SK-N-MC (cell line): Measurements from ENCODE around the gene LLCFC1.
"Not testable (repeated sequence)": the region's sequence is repeated elsewhere in the genome, so short reads cannot be mapped to it uniquely, and the experiment has no call there.

Experiments
- DNase-seq: peaks from one replicate; pipeline ENCODE4 v3.0.0-alpha.2; 2011; ENCODE audit warnings: low read depth, low spot score
- H3K27ac ChIP-seq: fragments of 200-600 bp; sonication (generic); 2 replicates; pipeline ENCODE4 v1.5.1; 2016; ENCODE audit warnings: mixed run types
- H3K36me3 ChIP-seq: fragments of 200-600 bp; sonication (generic); 2 replicates; pipeline ENCODE4 v1.6.1; 2017; ENCODE audit warnings: antibody characterized with exemption, low read length, mixed read lengths; ENCODE audit not compliant: insufficient read depth
- H3K4me3 ChIP-seq: fragments of 200-600 bp; sonication (generic); 2 replicates; pipeline ENCODE4 v1.5.1; 2016
- H3K9ac ChIP-seq: fragments of 200-600 bp; sonication (generic); 2 replicates; pipeline ENCODE4 v1.8.0; 2017; ENCODE audit warnings: mixed run types, mixed read lengths; ENCODE audit not compliant: insufficient read length
- H3K9me3 ChIP-seq: fragments of 200-600 bp; sonication (generic); 2 replicates; pipeline ENCODE4 v1.6.1; 2017; ENCODE audit warnings: low read depth, mild to moderate bottlenecking, antibody characterized with exemption, low read length, moderate library complexity, mixed read lengths
- EZH2 ChIP-seq: fragments of 200-600 bp; sonication (generic); IDR thresholded peaks from one replicate; pipeline ENCODE4 v1.6.1; 2017; ENCODE audit warnings: antibody characterized with exemption
- FOXP2 ChIP-seq: optimal IDR thresholded peaks from 2 replicates; pipeline ENCODE3; 2011; ENCODE audit warnings: mild to moderate bottlenecking, moderate library complexity; ENCODE audit not compliant: insufficient read depth; ENCODE audit errors: extremely low read length, control extremely low read depth
- POLR2AphosphoS5 ChIP-seq: IDR thresholded peaks from 2 replicates; pipeline ENCODE4 v1.6.1; 2012; ENCODE audit warnings: mild to moderate bottlenecking, low read depth, low read length, borderline replicate concordance

Gene LLCFC1

GRCh38 chr7:142969183-142969582 lies 29.9 kb downstream of the LLCFC1 start:
- no peak for DNase-seq
- Histone ChIP-seq H3K9ac (no peak overlapping the region), H3K4me3 (no peak overlapping the region), H3K27ac (no peak overlapping the region), H3K9me3 (no peaks in the 10 kb centered on the region), H3K36me3 (no peaks in the 10 kb centered on the region)
- TF ChIP-seq POLR2AphosphoS5 (no peak), FOXP2 (no peak), EZH2 (no peak)

- DNase-seq, result no peak
- TF ChIP-seq POLR2AphosphoS5 (no peak), EZH2 (no peak), FOXP2 (no peak)
- Histone ChIP-seq H3K9me3 (no peaks in the 10 kb centered on the region), H3K9ac (no peak overlapping the region), H3K4me3 (no peak overlapping the region), H3K27ac (no peak overlapping the region), H3K36me3 (no peaks in the 10 kb centered on the region)
Measured at GRCh38 chr7:142974626-142975025, 35.3 kb downstream of the LLCFC1 start.

- H3K36me3 ChIP-seq, H3K27ac ChIP-seq, DNase-seq, H3K9ac ChIP-seq, H3K4me3 ChIP-seq, H3K9me3 ChIP-seq: not testable (repeated sequence)
Measured at GRCh38 chr7:142978402-142978801, 39.1 kb downstream of the LLCFC1 start.

- Histone ChIP-seq H3K9ac (no peak overlapping the region), H3K4me3 (no peak overlapping the region), H3K27ac (no peak overlapping the region), H3K36me3 (no peaks in the 10 kb centered on the region), H3K9me3 (no peaks in the 10 kb centered on the region)
- TF ChIP-seq EZH2 (no peak), FOXP2 (no peak), POLR2AphosphoS5 (no peak)
- no peak for DNase-seq
Measured at GRCh38 chr7:142983825-142984224, 44.5 kb downstream of the LLCFC1 start.

GRCh38 chr7:142984297-142984696 lies 45.0 kb downstream of the LLCFC1 start:
- no peak overlapping the region for H3K4me3 ChIP-seq
- no peak overlapping the region for H3K27ac ChIP-seq
- no peak for DNase-seq
- TF ChIP-seq POLR2AphosphoS5 (no peak), FOXP2 (no peak), EZH2 (no peak)
- no peaks in the 10 kb centered on the region for H3K9me3 ChIP-seq
- no peak overlapping the region for H3K9ac ChIP-seq
- no peaks in the 10 kb centered on the region for H3K36me3 ChIP-seq
